HL-60 (cell line): ENCODE measurements around the gene TMPRSS2.

Experiments used
- CTCF ChIP-seq: IDR thresholded peaks from one replicate; pipeline ENCODE4 v1.5.1; 2011; ENCODE audit warnings: low read length, control low read depth, inconsistent platforms; ENCODE audit not compliant: insufficient read depth
- POLR2AphosphoS5 ChIP-seq: IDR thresholded peaks from 2 replicates; pipeline ENCODE4 v1.6.1; 2012; ENCODE audit warnings: low read depth
- SPI1 ChIP-seq: IDR thresholded peaks from 2 replicates; pipeline ENCODE4 v1.6.1; 2012; ENCODE audit warnings: low read depth, mild to moderate bottlenecking, borderline replicate concordance
- TF ChIP-seq, protein P1 (sequence below): IDR thresholded peaks from 2 replicates; pipeline ENCODE4 v1.6.1; 2012; ENCODE audit warnings: low read depth; ENCODE audit not compliant: insufficient replicate concordance

DNA sequence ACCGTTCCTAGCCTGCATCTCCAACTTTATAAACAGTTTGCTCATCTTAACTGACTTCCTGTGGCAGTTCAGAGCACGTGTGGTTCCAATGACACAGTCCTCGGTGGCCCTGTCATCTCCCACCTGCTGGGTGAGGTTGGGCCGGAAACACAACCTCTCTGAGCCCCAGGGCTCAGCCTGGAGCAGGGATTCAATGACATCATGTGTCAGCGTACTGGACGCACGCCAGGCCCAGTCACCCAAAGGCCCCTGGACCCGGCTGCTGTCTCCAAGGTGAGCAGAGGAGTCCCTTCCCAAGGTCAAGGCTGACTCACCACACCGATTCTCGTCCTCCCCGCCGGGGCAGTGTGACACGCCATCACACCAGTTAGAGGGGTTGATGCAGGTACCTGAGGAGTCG lies 19.9 kb downstream of the TMPRSS2 start:
- TF ChIP-seq CTCF (no peak), POLR2AphosphoS5 (no peak), SPI1 (no peak)
- TF ChIP-seq, protein P1, sequence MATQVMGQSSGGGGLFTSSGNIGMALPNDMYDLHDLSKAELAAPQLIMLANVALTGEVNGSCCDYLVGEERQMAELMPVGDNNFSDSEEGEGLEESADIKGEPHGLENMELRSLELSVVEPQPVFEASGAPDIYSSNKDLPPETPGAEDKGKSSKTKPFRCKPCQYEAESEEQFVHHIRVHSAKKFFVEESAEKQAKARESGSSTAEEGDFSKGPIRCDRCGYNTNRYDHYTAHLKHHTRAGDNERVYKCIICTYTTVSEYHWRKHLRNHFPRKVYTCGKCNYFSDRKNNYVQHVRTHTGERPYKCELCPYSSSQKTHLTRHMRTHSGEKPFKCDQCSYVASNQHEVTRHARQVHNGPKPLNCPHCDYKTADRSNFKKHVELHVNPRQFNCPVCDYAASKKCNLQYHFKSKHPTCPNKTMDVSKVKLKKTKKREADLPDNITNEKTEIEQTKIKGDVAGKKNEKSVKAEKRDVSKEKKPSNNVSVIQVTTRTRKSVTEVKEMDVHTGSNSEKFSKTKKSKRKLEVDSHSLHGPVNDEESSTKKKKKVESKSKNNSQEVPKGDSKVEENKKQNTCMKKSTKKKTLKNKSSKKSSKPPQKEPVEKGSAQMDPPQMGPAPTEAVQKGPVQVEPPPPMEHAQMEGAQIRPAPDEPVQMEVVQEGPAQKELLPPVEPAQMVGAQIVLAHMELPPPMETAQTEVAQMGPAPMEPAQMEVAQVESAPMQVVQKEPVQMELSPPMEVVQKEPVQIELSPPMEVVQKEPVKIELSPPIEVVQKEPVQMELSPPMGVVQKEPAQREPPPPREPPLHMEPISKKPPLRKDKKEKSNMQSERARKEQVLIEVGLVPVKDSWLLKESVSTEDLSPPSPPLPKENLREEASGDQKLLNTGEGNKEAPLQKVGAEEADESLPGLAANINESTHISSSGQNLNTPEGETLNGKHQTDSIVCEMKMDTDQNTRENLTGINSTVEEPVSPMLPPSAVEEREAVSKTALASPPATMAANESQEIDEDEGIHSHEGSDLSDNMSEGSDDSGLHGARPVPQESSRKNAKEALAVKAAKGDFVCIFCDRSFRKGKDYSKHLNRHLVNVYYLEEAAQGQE, result no peak
